Stomach (tissue), 9 donors: ENCODE data around the gene EVI5L. TPM values are rescaled to one million over a fixed set of nuclear protein-coding genes. Genes with fewer than 3 reads are reported as not detected.

Source experiments
- DNase-seq, 2 donors: peaks; one replicate each; pipeline versions ENCODE4 v3.0.0 to v3.0.0-alpha.2; 2013 to 2019
- H3K27ac ChIP-seq, 5 donors: fragments of 200-600 bp in 4 of 5; sonication (generic) in 4 of 5; one replicate each; pipeline ENCODE4 v1.5.1; 2013 to 2019; ENCODE audit warnings: mild to moderate bottlenecking in 1 of 5, moderate library complexity in 1 of 5
- H3K27me3 ChIP-seq, 3 donors: fragments of 200-600 bp; sonication (generic); one replicate each; pipeline ENCODE4 v1.5.1; 2017 to 2019; ENCODE audit warnings: mixed run types in 1 of 3
- H3K36me3 ChIP-seq, 4 donors: fragments of 200-600 bp; sonication (generic); 1 replicate in 3 of 4; 2 replicates in 1 of 4; pipeline ENCODE4 v1.5.1; 2016 to 2019
- H3K4me1 ChIP-seq, 4 donors: fragments of 200-600 bp; sonication (generic); one replicate each; pipeline ENCODE4 v1.5.1; 2016 to 2019
- H3K4me3 ChIP-seq, 4 donors: fragments of 200-600 bp; sonication (generic) in 3 of 4; one replicate each; pipeline ENCODE4 v1.5.1; 2016 to 2019; ENCODE audit warnings: mild to moderate bottlenecking in 1 of 4
- H3K9me3 ChIP-seq, 4 donors: fragments of 200-600 bp; sonication (generic); one replicate each; pipeline ENCODE4 v1.5.1; 2016 to 2019
- EP300 ChIP-seq: sonication (generic); formaldehyde crosslinking; IDR thresholded peaks from one replicate; pipeline ENCODE4 v1.6.1; 2017; ENCODE audit warnings: antibody characterized with exemption
- POLR2A ChIP-seq, 4 donors: fragments of 450-650 bp; IDR thresholded peaks; one replicate each; pipeline ENCODE4 v1.6.1; 2016; ENCODE audit warnings: antibody characterized with exemption in 4 of 4, control low read depth in 2 of 4, mild to moderate bottlenecking in 1 of 4, moderate library complexity in 1 of 4
- POLR2AphosphoS5 ChIP-seq, 3 donors: sonication (generic); formaldehyde crosslinking; IDR thresholded peaks; one replicate each; pipeline ENCODE4 v1.6.1; 2016; ENCODE audit warnings: antibody characterized with exemption in 3 of 3
- WGBS, 5 donors: extraction: QIAGEN DNeasy Blood & Tissue Kit in 3 of 5; methylation state at CpG; one replicate each; pipeline versions ENCODE4 v1.1.5 to v1.1.7; 2013 to 2018; 5-methylcytosine and 5-hydroxymethylcytosine counted together
- intact Hi-C: fragments of 100-400 bp; cut with DNase I; formaldehyde crosslinking; loops from one replicate; pipeline ENCODE4 v1.15.1; 2023; ENCODE audit warnings: low total_unique reads
- polyA plus RNA-seq, 3 donors: library from polyadenylated mRNA; stranded (reverse); fragments of 200-250 nt; gene quantifications; one replicate each; pipeline ENCODE4 v1.2.3, GENCODE V29; 2013
- total RNA-seq, 5 donors: library from RNA; depleted of rRNA; stranded (reverse); fragments of >200 nt; gene quantifications; one replicate each; pipeline versions ENCODE4 v1.1.0 to v1.2.3, GENCODE V29; 2014 to 2016
- TF ChIP-seq, protein P1 (sequence below), 7 experiments: fragments of 450-650 bp in 4 of 7; fragments of 200-600 bp in 3 of 7; sonication (generic) in 3 of 7; IDR thresholded peaks; one replicate each; pipeline ENCODE4 v1.5.1; 2016 to 2019; ENCODE audit warnings: antibody characterized with exemption in 7 of 7, control low read depth in 2 of 7, mild to moderate bottlenecking in 1 of 7
- donor health status: healthy with polysubstance abuse.
- donor health status: Bipolar disorder and iron deficiency.
- donor health status: healthy.

EVI5L gene
- total and polyA plus RNA-seq, 8 donors, result 4.9 to 31.6 (median 8.4) TPM

DNA sequence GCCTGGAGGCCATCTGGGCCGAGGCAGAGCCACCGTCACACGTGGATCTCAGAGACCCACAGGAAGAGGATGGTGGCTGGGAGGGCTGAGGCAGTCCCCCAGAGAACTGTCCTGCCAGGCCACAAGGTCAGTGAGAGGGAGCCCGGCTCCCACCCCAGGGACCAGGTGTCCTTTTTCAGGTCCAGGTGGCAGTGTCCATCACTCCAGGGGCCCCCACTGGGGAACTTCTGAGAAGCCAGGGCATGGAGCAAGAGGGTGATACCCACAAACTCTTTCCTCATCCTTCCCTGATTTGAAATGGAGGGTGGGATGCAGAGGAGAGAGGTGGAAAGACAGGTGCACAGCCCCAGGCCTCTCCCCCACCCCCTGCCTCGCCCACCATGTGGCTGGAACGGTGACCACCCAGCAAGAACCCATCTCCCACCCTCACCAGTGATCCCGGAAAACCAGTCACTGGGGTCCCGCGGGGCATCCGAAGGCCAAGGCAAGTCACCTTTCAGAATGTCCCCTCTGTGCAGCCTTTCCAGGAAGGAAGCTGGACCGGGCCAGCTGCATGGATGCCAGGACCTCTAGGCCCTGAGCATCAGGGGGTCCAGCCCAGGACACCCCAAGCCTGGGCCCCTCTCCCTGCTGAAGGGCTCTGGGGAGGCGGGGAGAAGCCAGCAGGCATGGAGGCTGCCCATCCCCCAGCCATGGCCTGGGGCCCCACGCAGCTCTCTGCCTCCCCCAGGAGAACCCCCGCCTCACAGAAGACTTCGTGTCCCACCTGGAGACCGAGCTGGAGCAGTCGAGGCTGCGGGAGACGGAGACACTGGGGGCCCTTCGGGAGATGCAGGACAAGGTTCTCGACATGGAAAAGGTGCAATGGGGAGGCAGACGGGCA, 30.1 kb downstream of the EVI5L start:
- H3K9me3 ChIP-seq, result no peaks in the 10 kb centered on the region
- no peak for TF ChIP-seq POLR2A (IDR thresholded peaks at IDR 0.05)
- no peak for TF ChIP-seq POLR2AphosphoS5 (IDR thresholded peaks at IDR 0.05)
- no peak for TF ChIP-seq EP300
- TF ChIP-seq, protein P1, sequence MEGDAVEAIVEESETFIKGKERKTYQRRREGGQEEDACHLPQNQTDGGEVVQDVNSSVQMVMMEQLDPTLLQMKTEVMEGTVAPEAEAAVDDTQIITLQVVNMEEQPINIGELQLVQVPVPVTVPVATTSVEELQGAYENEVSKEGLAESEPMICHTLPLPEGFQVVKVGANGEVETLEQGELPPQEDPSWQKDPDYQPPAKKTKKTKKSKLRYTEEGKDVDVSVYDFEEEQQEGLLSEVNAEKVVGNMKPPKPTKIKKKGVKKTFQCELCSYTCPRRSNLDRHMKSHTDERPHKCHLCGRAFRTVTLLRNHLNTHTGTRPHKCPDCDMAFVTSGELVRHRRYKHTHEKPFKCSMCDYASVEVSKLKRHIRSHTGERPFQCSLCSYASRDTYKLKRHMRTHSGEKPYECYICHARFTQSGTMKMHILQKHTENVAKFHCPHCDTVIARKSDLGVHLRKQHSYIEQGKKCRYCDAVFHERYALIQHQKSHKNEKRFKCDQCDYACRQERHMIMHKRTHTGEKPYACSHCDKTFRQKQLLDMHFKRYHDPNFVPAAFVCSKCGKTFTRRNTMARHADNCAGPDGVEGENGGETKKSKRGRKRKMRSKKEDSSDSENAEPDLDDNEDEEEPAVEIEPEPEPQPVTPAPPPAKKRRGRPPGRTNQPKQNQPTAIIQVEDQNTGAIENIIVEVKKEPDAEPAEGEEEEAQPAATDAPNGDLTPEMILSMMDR (IDR thresholded peaks at IDR 0.05), result no peak
- peaks cover 16 to 21% (median 18%) of the 10 kb centered on the region in 4 donors for H3K4me1 ChIP-seq
- H3K36me3 ChIP-seq, result peaks cover 0 to 49% (median 36%) of the 10 kb centered on the region in 4 donors
- no peak for DNase-seq
- H3K4me3 ChIP-seq, result no peak overlapping the region
- intact Hi-C loops, result loop anchor here (10.0 kb wide), 1 partner anchor 65 kb away; the partner anchor contains the start of genes CTXN1 and SNAPC2
- 84 to 93% (median 91%) methylated on average over 15 to 22 of the region's 22 CpGs for WGBS, 5 donors
- H3K27ac ChIP-seq, result no peak overlapping the region
- H3K27me3 ChIP-seq, result peaks cover 0 to 96% (median 33%) of the 10 kb centered on the region in 3 donors

DNA sequence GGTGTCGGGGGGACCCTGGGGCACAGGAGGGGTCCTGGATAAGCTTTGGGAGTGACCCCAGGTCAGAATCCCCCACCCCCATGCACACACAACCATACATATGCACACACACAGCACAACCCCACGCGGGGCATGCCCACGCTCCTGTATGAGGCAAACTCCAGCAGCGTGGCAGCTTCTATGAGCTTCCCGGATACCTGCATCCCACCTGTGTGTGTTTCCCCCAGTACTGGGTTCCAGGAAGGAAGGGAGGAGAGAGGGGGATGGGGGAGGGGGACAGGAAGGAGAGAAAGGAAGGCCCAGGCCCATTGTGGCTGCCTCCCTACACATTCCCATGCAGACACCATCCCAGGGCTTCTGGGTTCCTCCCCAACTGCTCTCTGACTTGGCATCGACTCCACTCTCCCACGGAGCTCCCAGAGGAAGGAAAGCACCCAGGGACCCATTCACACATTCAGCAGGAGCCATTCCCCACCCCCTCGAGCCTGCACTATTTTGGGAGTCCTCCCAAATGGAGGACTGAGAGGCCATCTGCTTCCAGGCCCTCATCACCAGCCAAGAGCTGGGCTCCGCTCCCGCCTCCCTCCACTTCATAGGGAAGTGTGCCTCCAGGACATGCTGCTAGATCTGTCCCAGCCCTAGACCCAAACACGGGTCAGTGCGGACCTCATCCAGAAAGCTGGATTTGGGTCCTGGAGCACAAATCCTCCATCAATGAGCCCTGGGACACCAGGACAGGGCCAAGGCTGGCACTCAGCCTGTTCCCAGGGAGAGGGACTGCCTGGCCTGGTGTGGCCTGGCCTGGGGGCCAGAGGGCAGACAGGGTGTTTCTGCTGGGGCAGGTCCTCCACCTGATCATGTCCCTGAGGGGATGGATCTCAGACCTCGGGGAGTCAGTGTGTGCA, 30.9 kb downstream of the EVI5L start:
- no peak overlapping the region for H3K27ac ChIP-seq
- 81 to 90% (median 85%) methylated on average over 9 to 14 of the region's 14 CpGs for WGBS, 5 donors
- H3K36me3 ChIP-seq, result peaks cover 0 to 47% (median 33%) of the 10 kb centered on the region in 4 donors
- intact Hi-C loops, result no loop called here
- TF ChIP-seq POLR2AphosphoS5 (IDR thresholded peaks at IDR 0.05), result no peak
- TF ChIP-seq POLR2A (IDR thresholded peaks at IDR 0.05), result no peak
- TF ChIP-seq, protein P1 (IDR thresholded peaks at IDR 0.05), result no peak
- no peak for TF ChIP-seq EP300
- H3K4me1 ChIP-seq, result peaks cover 17 to 21% (median 19%) of the 10 kb centered on the region in 4 donors
- peak in 1 of 2 donors; percentile 61 for DNase-seq
- peaks cover 0 to 96% (median 36%) of the 10 kb centered on the region in 3 donors for H3K27me3 ChIP-seq
- H3K4me3 ChIP-seq, result no peak overlapping the region
- H3K9me3 ChIP-seq, result no peaks in the 10 kb centered on the region

DNA sequence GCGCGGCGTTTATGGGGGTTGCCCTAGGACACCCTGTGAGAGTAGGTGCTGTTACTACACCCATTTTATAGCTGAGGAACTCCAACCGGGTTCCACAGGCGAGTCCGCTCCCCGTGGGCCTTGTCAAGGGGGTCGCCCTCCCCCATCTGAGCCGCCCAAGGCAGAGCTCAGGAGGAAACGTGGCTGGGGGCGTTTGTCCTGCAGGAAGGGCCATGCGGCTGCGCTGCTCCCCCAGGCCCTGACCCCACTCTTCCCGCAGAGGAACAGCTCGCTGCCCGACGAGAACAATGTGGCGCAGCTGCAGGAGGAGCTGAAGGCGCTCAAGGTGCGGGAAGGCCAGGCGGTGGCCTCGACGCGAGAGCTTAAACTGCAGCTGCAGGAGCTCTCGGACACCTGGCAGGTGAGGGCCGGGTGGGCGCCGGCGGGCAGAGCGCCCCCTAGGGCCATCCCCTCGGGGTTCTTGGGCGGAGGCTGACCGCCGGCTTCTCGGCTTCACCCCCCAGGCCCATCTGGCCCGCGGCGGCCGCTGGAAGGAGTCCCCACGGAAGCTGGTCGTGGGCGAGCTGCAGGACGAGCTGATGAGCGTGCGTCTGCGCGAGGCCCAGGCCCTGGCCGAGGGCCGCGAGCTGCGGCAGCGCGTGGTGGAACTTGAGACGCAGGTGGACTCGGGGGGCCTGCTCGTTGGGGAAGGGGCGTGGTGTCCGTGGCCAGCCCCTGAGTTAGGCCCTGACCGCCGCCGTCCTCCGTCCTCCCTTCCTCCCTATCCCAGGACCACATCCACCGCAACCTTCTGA, 31.8 kb downstream of the EVI5L start:
- Histone ChIP-seq H3K9me3 (no peaks in the 10 kb centered on the region), H3K4me3 (peak overlapping the region; percentile 23 to 42 (median 34)), H3K4me1 (peaks cover 17 to 21% (median 19%) of the 10 kb centered on the region in 4 donors), H3K27me3 (peaks cover 0 to 96% (median 42%) of the 10 kb centered on the region in 3 donors), H3K27ac (no peak overlapping the region), H3K36me3 (peaks cover 0 to 46% (median 31%) of the 10 kb centered on the region in 4 donors)
- intact Hi-C loops, result no loop called here
- 22 to 54% (median 34%) methylated on average over 24 to 63 of the region's 63 CpGs for WGBS, 5 donors
- TF ChIP-seq EP300 (no peak), POLR2A (IDR thresholded peaks at IDR 0.05) (no peak), POLR2AphosphoS5 (IDR thresholded peaks at IDR 0.05) (no peak)
- TF ChIP-seq, protein P1 (IDR thresholded peaks at IDR 0.05), result no peak
- DNase-seq, result no peak
